NCI-H146 treated with DMSO at 0.1 percent for 48 hours (cell line): ENCODE measurements around the gene KLHL36.

Experiments used
- DNase-seq: peaks from one replicate; lab custom pipeline; 2025; ENCODE audit not compliant: unreplicated experiment; lab: John Stamatoyannopoulos, UW

The KLHL36 gene

DNA sequence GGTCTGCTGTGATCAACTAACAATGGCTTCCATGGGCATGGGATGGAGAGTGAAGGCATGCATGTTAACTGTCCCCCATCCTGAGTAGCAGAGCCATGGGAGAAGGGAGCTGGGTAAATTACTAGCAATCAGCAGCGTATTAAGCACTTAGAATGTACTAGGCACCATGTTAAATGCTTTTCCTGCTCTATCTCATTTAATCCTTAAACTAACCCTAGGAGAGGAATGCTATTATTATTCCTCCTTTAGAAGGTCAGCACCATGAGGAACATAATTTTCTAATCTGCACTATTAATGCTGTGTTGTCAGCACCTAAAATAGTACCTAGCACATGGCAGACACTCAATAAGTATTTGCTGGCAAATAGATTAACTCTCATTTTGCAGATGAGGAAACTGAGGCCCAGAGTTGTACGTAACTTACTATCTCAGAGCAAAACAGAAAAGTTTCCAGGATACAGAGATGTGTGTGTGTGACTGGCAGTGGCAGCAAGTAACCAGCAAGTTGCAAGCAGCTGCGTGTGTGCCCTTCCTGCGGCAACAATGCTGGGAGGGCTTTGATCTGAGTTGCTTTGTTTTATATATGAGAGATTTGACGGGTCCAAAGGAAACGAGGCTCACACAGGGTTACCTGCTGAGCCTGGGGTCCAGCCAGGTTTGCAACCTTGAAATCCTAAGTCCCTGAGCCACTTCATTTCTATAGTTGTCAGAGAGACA, 6.5 kb upstream of the KLHL36 start:
- DNase-seq = no peak

DNA sequence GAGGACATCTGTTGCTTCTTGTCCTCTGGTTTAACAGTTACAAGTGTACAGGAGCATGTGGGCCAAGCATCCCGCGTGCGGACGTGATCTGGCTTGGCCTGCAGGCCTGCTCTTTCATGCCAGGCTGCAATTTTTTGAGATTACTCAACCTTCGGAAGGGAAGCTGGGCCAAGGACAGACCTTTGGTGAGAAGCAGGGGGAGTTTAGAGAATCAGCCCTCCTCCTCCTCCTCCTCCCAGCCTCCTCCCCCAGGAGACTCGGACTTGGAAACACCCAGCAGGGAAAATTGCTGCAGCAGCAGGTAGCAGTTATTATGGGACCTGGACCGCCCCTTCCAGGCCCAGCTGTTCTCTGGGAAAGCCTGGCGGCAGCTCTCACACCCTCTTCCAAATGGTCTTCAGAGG, 5.1 kb upstream of the KLHL36 start:
- DNase-seq = peak; percentile 43

DNA sequence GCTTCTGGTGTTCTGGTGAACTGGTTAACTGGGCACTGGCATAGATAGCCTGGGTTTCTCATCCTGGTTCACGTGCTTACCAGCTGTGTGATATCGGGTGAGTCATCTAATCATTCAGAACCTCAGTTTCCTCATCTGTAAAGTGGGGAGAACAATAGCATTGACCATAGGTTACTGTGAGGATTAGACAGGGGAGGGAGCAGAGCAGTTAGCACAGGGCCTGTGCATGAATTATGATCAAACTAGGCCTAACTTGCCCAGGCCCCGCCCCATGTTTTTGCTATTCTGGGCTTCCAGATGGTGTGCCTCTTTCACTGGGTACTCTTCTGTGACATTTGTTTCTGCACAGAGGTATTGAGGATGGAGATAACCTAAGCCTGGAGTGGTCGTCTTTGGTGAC, 4.6 kb upstream of the KLHL36 start:
- no peak for DNase-seq

DNA sequence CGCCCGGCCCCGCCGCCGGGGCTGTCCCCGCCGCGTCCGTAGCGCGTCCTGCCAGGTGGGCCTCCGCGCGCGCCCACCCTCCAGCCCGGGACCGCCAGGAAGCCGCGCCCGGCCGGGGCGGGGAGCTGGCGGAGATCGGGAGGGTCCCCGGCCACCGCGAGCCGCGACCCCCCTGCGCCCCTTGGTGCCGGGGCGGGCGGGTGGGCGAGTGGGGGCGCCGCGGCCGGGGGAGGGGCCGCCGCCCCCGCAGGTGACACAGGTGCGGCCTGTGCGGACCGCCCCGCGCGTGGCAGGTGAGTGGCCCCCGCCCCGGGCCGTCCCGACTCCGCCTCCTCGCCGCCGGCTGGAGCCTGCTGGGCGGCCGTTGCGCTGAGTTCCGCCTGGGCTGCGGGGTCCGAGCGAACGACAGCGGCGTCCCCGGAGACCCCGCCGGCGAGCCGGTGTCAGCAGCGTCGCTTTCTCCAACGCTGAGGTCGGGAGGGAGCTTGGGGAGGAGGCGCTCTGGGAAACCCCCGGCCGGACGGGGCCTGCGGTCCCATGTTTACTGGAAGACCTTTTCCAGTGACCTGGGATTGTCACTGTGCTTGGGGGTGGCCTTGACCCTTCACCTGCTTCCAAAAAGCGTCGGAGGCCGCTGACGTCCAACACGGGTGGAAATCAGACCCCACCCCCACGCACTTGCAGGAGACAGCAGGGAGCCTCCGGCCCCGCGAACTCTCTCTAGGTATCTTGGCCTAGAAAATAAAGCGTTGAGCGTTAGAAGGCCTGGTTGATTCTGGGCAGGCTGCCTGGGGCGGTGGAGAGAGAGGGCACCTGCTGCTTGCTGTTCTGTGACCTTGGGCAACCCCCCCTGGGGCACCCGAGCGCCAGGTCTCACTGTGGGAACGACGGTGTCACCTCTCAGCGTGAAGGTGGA, 542 bp downstream of the KLHL36 start:
- DNase-seq = no peak

DNA sequence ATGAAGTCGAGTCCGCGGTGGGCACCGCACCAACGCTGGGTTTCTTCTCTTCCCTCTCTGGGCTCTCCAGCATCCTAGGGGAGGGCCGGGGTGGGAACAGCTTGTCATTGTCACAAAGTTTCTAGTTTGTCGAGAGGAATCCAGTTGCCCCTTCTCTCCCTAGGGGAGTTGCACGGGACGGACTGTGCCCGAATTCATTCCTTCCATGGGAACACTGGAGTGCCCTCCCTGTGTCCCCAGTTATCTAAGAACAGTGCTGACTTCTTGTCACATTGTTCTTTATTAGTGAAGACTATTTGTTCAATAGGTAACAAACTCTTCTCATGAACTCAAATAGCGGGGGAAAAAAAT, 1.2 kb downstream of the KLHL36 start:
- no peak for DNase-seq

DNA sequence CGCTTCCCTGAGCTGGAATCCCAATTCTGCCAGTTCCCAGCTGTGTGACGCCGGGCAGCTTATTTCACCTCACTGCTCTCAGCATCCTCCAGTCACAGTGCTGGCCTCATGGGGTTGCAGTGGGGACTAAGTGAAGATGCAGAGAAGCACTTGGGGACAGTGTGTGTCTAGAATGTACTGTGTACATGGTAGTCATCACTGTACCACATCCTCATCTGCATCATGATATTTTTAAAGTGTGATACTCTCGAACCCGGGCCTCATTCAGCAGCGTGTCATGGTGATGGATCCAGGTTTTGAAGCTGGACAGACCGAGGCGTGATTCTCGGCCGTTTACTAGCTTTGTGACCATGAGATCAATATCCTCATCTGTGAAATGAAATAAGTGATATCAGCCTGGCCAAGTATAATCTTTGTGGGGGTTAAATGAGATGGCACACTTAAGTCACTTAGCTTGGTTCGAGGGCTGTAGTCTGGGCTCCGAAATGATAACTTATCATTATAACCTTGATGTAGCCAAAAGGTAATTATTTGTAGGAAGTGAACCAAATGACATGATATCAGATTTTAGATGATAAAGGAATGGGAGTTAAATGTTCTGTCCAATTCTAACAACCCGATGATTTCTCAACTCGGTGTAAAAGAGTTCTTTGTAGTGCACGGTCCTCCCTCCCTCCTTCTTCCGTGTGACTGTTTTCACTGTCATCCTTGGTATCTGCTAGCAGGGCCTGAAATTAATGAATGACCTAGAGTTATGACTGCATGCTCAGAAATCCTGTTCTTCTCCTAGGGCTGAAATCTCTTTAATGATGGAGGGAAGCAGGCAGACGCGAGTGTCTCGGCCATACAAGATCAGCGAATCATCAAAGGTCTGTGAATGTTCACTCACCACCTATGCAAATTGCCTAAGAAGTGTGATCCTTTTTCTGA, 2.0 kb downstream of the KLHL36 start:
- DNase-seq = no peak

DNA sequence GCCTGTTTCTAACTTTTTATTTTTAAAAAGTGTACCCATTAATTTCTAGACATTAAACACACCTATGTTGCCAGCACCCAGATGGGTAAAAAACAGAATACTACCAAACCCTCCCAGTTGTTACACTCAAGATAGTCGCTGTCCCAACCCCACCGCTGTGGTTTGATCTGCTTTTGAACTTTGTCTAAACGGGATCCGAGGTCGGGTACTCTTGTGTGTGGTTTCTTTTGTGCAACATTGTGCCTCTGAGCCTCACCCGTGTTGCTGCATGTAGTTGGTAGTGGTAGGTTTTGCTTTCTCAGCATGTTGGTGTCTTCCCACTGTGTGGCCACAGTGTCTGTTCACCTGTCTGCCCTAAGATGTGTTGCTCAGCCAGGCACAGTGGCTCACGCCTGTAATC, 4.3 kb downstream of the KLHL36 start:
- DNase-seq = no peak

DNA sequence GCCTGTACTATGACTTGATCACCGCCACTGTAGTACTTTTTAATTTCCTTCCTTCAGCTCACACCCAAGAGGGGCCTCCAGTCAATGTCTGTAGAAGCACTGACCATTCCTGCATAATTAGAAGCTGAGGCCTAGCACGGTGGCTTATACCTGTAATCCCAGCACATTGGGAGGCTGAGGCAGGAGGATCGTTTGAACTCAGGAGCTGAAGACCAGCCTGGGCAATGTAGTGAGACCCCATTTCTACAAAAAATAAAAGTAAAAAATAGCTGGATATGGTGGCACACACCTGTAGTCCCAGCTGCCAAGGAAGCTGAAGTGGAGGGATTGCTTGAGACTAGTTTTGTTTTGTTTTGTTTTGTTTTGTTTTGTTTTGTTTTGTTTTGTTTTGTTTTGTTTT, 5.9 kb downstream of the KLHL36 start:
- no peak for DNase-seq

DNA sequence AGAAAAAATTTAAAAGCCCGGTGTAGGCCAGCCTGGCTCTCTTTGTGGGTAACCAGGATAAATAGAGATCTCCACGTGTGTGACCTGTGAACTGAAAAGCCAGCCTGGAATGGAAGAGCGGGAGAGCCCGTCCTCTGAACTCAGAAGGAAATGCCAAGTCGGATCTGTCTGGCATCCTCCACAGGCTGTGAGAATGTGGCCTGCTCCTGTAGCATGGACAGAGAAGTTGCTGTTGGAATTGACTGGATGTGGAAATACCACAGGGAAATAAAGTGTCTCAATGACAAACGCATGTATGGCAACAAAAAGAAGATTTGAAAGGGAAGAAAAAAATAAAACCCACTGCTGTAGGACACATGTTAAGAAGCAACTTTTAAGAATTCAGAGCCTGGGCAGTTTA, 6.7 kb downstream of the KLHL36 start:
- DNase-seq = no peak

DNA sequence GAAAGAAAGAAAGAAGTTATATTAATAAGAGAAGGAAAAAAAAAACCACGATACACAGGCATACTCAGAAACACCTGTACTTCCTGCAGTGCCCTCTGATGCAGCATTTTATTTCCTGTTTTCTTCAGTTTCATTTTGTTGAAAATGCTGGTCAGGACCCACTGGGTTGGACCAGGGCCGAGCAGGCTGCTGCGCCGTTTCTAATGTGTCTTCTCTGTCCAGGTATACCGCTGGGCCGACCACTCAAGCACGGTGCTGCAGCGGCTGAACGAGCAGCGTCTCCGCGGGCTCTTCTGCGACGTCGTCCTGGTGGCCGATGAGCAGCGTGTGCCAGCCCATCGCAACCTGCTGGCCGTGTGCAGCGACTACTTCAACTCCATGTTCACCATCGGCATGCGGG, 8.3 kb downstream of the KLHL36 start:
- no peak for DNase-seq

DNA sequence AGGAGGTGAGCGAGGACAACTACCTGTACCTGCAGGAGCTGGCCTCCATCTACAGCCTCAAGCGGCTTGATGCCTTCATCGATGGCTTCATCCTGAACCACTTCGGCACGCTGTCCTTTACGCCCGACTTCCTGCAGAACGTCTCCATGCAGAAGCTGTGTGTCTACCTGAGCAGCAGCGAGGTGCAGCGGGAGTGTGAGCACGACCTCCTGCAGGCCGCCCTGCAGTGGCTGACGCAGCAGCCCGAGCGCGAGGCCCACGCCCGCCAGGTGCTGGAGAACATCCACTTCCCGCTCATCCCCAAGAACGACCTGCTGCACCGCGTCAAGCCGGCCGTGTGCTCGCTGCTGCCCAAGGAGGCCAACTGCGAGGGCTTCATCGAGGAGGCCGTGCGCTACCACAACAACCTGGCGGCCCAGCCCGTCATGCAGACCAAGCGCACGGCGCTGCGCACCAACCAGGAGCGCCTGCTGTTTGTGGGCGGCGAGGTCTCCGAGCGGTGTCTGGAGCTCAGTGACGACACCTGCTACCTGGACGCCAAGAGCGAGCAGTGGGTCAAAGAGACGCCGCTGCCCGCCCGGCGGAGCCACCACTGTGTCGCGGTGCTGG, 9.0 kb downstream of the KLHL36 start:
- no peak for DNase-seq

DNA sequence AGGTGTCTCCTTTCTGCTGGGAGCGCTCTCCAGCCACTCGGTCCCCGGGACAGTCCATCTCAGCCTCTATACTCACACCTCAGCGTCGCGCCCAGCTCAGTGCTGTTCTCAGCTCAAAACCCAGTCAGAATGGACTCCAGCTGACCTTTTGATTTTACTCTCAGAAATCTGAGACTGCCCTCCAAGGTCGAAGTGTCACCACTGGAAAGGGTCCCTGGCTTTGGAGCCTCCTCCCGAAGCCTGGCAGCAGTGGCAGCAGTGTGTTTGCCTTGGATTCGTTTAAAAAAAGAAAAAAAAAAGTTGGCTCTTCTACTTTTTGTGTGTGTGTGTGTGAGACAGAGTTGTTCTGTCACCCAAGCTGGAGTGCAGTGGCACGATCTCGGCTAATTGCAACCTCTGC, 10.4 kb downstream of the KLHL36 start:
- no peak for DNase-seq

DNA sequence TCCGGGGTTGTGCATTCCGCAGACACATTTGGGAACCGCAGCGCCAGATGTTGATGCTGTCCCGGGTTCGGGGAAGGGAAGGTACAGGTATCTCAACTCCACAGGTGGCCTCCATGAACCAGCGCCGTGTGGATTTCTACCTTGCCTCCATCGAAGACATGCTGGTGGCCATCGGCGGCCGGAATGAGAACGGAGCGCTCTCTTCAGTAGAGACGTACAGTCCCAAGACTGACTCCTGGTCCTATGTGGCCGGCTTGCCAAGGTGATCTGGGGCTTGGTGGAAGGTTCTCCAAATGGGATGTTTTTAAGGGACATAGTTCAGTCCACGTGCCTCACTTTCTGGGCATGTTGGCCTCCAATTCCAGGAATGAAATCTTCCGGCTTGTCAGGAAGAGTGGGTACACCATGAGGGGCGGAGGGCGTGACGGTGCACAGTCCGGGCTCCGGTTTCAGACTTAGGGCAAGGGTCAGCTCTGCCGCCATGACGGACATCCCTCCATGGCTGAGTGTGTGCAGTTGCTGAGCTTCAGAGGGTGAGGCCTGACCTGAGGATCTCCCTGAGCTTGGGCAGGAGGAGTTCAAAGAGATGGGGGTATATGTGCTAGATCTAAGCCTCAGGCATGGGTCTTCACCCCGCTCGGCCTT, 11.5 kb downstream of the KLHL36 start:
- no peak for DNase-seq

DNA sequence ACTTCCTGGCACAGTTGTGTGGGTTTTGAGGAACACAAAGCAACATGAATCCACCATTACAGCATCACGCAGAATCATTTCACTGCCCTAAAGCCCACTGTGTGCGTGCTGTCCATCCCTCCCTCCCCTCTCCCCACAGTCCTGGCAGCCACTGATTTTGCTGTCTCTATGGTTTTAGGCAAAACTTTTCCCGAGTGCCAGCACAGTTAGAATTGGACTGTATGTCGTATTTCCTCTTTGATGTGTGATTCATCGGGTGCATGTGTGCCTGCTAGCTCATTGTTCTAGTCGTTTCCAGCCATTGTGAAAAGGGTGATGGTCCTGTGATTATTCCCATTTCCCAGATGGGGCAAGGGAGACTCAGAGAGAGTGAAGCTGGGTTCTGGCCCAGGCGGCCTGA, 12.7 kb downstream of the KLHL36 start:
- DNase-seq = no peak

DNA sequence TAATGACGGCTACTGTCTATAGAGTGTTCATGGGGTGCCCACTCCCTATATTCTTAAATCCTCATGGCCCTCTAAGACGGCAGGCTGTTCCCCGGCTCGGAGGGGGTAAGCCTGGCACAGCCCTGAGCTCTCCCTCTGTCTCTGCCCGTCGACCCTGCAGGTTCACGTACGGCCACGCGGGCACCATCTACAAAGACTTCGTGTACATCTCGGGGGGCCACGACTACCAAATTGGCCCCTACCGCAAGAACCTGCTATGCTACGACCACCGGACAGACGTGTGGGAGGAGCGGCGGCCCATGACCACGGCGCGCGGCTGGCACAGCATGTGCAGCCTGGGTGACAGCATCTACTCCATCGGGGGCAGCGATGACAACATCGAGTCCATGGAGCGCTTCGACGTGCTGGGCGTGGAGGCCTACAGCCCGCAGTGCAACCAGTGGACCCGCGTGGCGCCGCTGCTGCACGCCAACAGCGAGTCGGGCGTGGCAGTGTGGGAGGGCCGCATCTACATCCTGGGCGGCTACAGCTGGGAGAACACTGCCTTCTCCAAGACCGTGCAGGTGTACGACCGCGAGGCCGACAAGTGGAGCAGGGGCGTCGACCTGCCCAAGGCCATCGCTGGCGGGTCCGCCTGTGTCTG, 13.2 kb downstream of the KLHL36 start:
- no peak for DNase-seq

DNA sequence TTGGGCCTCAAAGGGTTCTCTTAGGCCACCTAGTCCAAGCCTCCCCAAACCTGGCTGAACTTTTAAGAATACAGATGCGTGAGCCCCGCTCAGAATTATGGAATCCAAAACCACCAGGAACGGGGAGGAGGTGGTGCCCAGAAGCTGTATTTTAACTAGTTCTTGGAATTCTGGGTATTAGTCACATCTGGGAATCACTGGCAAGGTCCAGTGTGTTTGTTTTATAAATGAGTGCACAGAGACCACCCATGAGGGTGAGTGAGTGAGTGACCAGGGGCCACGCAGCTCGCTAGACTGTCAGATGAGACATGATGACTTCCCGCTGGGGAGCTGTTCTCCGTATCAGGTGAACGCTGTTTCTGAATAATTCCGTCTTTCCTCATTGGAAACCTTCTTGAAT, 14.2 kb downstream of the KLHL36 start:
- no peak for DNase-seq

DNA sequence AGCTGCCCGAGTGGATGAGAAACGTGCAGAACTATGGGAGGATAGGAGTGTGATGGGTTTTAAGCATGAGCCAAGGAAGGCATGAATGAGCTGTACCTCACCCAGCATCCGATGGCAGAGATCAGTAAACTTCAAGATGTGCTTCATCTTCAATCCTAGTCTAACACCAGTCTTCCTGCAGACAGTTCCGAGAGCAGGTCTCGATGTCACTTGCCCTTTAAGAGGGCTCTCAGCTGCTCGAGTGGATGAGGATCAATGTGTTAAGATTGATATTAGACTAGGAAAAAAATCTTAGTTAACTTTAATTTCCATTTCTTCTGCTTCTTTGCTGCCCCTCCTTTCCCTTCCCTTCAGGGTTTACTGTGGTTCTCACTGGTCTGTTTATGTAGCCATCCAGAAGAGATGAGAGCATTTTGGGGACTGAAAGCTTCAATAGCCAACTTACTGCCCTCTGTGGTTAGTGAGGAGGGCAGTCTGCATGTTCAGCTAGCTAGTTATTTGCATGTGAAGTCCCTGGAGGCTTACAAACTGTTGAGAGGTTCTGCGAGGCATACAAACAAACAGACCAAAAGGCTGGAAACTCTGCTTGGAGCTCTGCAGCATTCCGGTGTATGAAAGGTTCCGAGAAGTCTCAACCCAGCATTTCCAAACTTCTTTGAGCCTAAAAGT, 15.3 kb downstream of the KLHL36 start:
- DNase-seq = no peak

DNA sequence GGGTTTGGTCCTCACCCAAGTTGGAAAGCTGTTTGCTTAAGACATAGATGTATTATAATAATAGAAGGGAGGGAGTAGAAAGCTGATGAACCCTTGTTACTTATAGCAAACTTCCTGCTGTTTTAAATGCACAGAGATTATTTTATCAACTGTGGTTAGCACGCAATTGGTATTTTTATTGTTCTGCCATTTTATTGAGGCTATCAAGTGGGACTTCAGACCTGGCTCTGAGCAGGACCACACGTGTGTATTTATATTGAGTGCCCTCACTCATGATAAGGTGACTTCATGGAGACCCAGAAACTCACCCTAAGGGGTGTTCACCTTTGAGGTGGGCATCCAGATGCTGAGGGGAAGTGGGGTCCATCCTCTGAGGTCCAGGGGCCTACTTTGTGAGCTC, 17.0 kb downstream of the KLHL36 start:
- DNase-seq = no peak

DNA sequence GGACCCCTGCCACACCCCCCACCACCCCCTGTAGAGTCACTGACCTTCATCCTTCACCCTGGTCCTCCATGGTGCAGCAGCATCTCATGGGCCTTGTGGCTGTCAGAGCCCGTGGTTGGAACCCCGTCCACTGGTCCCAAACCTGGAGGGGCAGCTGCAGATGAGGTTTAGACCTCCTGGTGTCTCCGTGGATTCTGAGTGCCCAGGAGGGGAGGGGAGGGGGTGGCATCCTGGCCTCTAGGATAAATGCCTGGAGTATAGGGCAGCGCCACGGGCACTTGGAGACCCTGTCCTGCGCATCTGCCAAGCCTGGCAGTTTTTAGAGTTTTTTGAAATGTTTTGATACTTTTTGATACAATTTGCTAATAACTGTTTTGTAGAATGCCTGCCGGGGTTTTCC, 17.5 kb downstream of the KLHL36 start:
- DNase-seq = no peak
